HPDE6-E6E7 (cell line): ENCODE data around the gene LCE1F.

Source experiments
- DNase-seq: peaks from one replicate; pipeline ENCODE4 v3.0.0; 2011; ENCODE audit warnings: missing footprints; ENCODE audit errors: extremely low spot score

The LCE1F gene

DNA sequence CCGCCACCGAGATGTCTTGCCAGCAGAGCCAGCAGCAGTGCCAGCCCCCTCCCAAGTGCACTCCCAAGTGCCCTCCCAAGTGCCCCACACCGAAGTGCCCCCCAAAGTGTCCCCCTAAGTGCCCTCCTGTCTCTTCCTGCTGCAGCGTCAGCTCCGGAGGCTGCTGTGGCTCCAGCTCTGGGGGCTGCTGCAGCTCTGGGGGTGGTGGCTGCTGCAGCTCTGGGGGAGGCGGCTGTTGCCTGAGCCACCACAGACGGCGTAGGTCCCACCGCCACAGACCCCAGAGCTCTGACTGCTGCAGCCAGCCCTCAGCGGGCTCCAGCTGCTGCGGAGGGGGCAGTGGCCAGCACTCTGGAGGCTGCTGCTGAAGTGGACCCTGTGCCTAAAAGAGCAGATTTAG, 1.4 kb downstream of the LCE1F start:
- DNase-seq, result no peak

GRCh38 chr1:152777510-152778137, 2.7 kb downstream of the LCE1F start:
- DNase-seq, result no peak

- no peak for DNase-seq
Measured at GRCh38 chr1:152783095-152783494, 8.2 kb downstream of the LCE1F start.

- DNase-seq, result peak; percentile 90
Measured at GRCh38 chr1:152786077-152786476, 11.1 kb downstream of the LCE1F start, which contains the start of gene LCE1E. Gene LCE1E (plus strand): TSS chr1:152786257. CDS start chr1:152787300, 1,043 bp downstream.

DNA sequence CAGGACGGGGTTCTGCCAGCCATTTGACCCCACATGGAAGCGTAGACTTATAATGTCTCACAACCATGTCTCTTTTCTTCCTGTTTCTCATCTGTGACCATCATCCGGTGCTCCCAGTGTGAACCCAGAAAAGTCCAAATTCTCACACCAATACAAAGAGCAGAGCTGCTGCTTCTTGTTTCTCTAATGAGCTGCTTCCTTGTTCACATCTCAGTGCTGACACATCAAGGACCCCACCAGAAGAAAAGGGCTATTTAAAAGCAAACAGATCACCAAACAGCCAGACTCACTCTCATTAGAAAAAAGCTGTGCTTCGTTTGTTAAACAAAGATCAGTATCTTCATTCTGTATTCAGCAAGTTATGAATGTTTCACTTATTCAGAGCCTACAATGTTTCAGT, 20.7 kb downstream of the LCE1F start:
- DNase-seq, result no peak

- DNase-seq, result no peak
Measured at GRCh38 chr1:152796421-152796820, 21.5 kb downstream of the LCE1F start, which contains the start of gene LCE1D. Gene LCE1D (plus strand): TSS chr1:152796721. CDS start chr1:152797795, 1,074 bp downstream.

- no peak for DNase-seq
Measured at GRCh38 chr1:152801333-152801732, 26.4 kb downstream of the LCE1F start.

- no peak for DNase-seq
Measured at GRCh38 chr1:152806576-152806975, 31.6 kb downstream of the LCE1F start, which contains the start of gene LCE1C. Gene LCE1C (minus strand): TSS chr1:152806651. CDS start chr1:152805478, 1,173 bp downstream.

- DNase-seq, result peak; percentile 28
Measured at GRCh38 chr1:152811050-152811449, 36.1 kb downstream of the LCE1F start.

DNA sequence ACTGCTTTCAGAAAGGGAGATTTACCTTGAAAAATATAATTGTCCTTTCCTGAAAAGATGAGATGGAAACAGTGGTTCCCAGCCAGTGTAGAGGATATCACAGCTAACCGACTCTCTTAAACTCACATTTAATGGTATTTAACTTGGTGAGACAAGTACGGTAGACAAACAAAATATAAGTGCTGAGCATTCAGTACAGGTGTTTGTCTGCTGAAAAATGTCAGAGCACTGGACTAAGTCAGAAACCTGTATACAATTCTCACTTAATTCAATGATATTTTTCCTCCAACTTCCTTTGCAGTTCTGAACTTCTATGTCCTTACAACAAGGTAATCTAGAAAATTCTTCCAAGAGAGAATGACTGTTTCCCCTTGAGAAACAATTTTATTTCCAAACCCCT, 36.7 kb downstream of the LCE1F start, which contains the start of gene LCE1B:
LCE1B (plus strand) TSS at position 301 of the 400 bp plus-strand sequence. CDS start 476 bp downstream, outside the sequence.
- no peak for DNase-seq

GRCh38 chr1:152817309-152817708, 42.4 kb downstream of the LCE1F start:
- DNase-seq, result no peak

GRCh38 chr1:152823294-152823693, 48.4 kb downstream of the LCE1F start:
- no peak for DNase-seq

GRCh38 chr1:152824964-152825363, 50.0 kb downstream of the LCE1F start:
- no peak for DNase-seq
